Keratinocyte (primary cell): ENCODE data around the gene TBCD.

ENCODE experiments used
- EZH2 ChIP-seq: IDR thresholded peaks from one replicate; pipeline ENCODE4 v1.6.1; 2012; ENCODE audit warnings: inconsistent platforms, mild to moderate bottlenecking, low read length, moderate library complexity
- TF ChIP-seq, protein P1 (sequence below), 3 experiments: IDR thresholded peaks in 1 of 3; conservative IDR thresholded peaks in 1 of 3; optimal IDR thresholded peaks in 1 of 3; 2 replicates in 2 of 3; 3 replicates in 1 of 3; pipeline versions ENCODE3 to v1.5.1; 2011; ENCODE audit warnings: low read length in 3 of 3, mild to moderate bottlenecking in 3 of 3, moderate library complexity in 2 of 3, control low read depth in 1 of 3, inconsistent platforms in 1 of 3; ENCODE audit not compliant: insufficient read depth in 2 of 3; ENCODE audit errors: extremely low read depth in 1 of 3

DNA sequence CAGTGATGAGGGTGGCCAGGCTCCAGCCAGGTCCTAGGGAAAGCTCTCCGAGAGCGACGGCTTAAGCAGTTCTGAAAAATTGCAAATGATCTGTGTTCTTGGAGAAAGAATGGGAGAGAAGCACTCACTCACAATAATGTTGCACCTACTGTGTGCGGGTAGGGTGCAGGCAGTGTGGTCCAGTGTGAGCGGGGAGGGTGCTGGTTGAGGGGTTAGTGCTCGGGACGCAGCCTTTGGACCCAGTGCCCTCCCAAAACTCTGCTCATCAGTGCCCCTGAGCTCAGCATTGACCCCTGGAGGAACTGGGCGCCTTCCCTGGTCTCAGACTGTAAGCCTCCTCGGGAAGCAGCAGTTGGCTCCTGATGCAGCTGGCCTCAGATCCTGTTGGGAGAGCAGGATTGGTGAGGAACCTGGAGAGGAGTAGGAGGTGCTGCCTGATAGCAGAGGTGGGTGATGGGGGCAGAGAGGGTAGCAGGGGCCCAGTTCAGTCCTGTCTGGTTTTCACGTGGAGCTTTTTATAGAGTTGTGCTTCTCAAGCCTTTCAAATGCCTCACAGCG, 111.6 kb downstream of the TBCD start:
- TF ChIP-seq, protein P1, sequence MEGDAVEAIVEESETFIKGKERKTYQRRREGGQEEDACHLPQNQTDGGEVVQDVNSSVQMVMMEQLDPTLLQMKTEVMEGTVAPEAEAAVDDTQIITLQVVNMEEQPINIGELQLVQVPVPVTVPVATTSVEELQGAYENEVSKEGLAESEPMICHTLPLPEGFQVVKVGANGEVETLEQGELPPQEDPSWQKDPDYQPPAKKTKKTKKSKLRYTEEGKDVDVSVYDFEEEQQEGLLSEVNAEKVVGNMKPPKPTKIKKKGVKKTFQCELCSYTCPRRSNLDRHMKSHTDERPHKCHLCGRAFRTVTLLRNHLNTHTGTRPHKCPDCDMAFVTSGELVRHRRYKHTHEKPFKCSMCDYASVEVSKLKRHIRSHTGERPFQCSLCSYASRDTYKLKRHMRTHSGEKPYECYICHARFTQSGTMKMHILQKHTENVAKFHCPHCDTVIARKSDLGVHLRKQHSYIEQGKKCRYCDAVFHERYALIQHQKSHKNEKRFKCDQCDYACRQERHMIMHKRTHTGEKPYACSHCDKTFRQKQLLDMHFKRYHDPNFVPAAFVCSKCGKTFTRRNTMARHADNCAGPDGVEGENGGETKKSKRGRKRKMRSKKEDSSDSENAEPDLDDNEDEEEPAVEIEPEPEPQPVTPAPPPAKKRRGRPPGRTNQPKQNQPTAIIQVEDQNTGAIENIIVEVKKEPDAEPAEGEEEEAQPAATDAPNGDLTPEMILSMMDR (optimal IDR thresholded peaks at IDR 0.05 in 1 of 3, IDR thresholded peaks at IDR 0.05 in 1 of 3, conservative IDR thresholded peaks at IDR 0.05 in 1 of 3; ENCODE audit: extremely low read depth in 1 of 3, insufficient read depth in 2 of 3, low read length in 3 of 3), result no peak
- TF ChIP-seq EZH2, result no peak
